ENCODE results near the gene SPEG.
"Not testable (repeated sequence)": the region's sequence is repeated elsewhere in the genome, so short reads cannot be mapped to it uniquely, and the experiment has no call there.

SPEG gene

GRCh38 chr2:219434718-219435525, at the start of gene SPEG:
Gene SPEG (plus strand): TSS chr2:219434843. CDS start chr2:219434978, 135 bp downstream.
- no peak for DNase-seq

GRCh38 chr2:219384859-219385258, 49.8 kb upstream of the SPEG start:
- no peak for DNase-seq

- DNase-seq = no peak
Measured at GRCh38 chr2:219385958-219386520, 48.6 kb upstream of the SPEG start.

- DNase-seq = no peak
Measured at GRCh38 chr2:219386532-219387280, 47.9 kb upstream of the SPEG start.

- DNase-seq = no peak
Measured at GRCh38 chr2:219387306-219388120, 47.1 kb upstream of the SPEG start, which contains the start of gene DNPEP. Gene DNPEP (minus strand): TSS chr2:219387912. CDS start chr2:219387794, 118 bp downstream.

- DNase-seq = peak; percentile 93
Measured at GRCh38 chr2:219388121-219388906, 46.3 kb upstream of the SPEG start.

- DNase-seq = no peak
Measured at GRCh38 chr2:219388907-219389156, 45.8 kb upstream of the SPEG start.

GRCh38 chr2:219392754-219393153, 41.9 kb upstream of the SPEG start:
- DNase-seq = no peak

GRCh38 chr2:219395056-219395455, 39.6 kb upstream of the SPEG start:
- DNase-seq = not testable (repeated sequence)

GRCh38 chr2:219395609-219396008, 39.0 kb upstream of the SPEG start:
- DNase-seq = no peak

GRCh38 chr2:219396863-219397457, 37.7 kb upstream of the SPEG start:
- DNase-seq = no peak

GRCh38 chr2:219398721-219399363, 35.8 kb upstream of the SPEG start:
- no peak for DNase-seq

GRCh38 chr2:219399716-219400478, 34.7 kb upstream of the SPEG start:
- DNase-seq = no peak

GRCh38 chr2:219400562-219400961, 34.1 kb upstream of the SPEG start:
- no peak for DNase-seq

GRCh38 chr2:219401606-219402005, 33.0 kb upstream of the SPEG start:
- DNase-seq = no peak

GRCh38 chr2:219402665-219403515, 31.8 kb upstream of the SPEG start:
- peak; percentile 69 for DNase-seq

GRCh38 chr2:219403861-219404260, 30.8 kb upstream of the SPEG start:
- DNase-seq = no peak

GRCh38 chr2:219404291-219404910, 30.2 kb upstream of the SPEG start:
- DNase-seq = no peak

- DNase-seq = no peak
Measured at GRCh38 chr2:219404954-219405353, 29.7 kb upstream of the SPEG start.

All from NCI-H1436 (cell line).